ENCODE data around the gene PPP6R2. TPM values are rescaled to one million over a fixed set of nuclear protein-coding genes. Genes with fewer than 3 reads are reported as not detected.

Gene PPP6R2
- total RNA-seq, 1 experiment from 2014 or later = 61.3 TPM

DNA sequence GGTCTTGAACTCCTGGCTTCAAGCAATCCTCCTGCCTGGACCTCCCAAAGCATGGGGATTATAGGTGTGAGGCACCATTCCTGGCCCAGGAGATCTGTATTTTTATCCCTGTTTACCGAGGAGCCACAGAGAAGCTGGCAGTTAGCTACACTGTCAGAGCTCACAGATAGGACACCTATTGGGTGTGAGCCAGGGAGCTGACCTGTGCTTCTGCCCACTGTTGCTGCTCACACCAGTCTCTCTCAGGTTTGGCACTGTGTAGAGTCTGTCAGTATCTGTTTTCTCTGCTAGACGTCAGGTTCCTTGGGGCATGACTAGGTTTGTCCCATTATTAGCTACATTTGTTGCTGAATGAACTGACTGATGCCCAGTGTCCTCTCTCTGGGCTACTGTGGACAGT, 17.5 kb downstream of the PPP6R2 start:
- ChIA-PET POLR2A (interaction anchor here (0.6 to 1.4 kb wide), 2 partner anchors 9 to 101 kb away, joined by 3 to 4 read pairs; no protein-coding TSS in a partner anchor), RAD21 (ENCODE audit: low non-redundant PET in 1 of 2, low total read pairs in 2 of 2, uncharacterized antibody in 2 of 2, unreplicated experiment in 2 of 2) (no interaction called here), CTCF (no interaction called here)
- Histone ChIP-seq H3K27me3 (ENCODE audit: insufficient read depth, low read length) (no peaks in the 10 kb centered on the region), H3K4me3 (replicated peaks in 1 of 2; ENCODE audit: low read depth in 1 of 2, low read length in 2 of 2) (no peak overlapping the region), H3K4me1 (ENCODE audit: control insufficient read depth in 1 of 2, insufficient read depth in 2 of 2, low read length in 2 of 2) (no peaks in the 10 kb centered on the region), H3K27ac (ENCODE audit: low read depth, low read length) (no peak overlapping the region), H2AFZ (ENCODE audit: low read depth, low read length, poor library complexity, severe bottlenecking) (no peak overlapping the region), H3K9me3 (ENCODE audit: control insufficient read depth in 1 of 2, insufficient read depth in 1 of 2, low read depth in 1 of 2, low read length in 2 of 2) (no peaks in the 10 kb centered on the region), H3K9me2 (ENCODE audit: insufficient read depth) (no peaks in the 10 kb centered on the region), H3K36me3 (ENCODE audit: control insufficient read depth in 1 of 2, insufficient read depth in 2 of 2, low read length in 2 of 2) (no peaks in the 10 kb centered on the region; a peak in 1 of 4 replicates), H3K4me2 (ENCODE audit: low read length) (no peak overlapping the region), H3K9ac (ENCODE audit: low read length) (no peak overlapping the region), H3K79me2 (ENCODE audit: insufficient read depth, low read length) (peaks cover 92% of the 10 kb centered on the region), H4K20me1 (ENCODE audit: insufficient read depth) (peaks cover 7% of the 10 kb centered on the region; the same call in 1 of the 2 replicates)
- TF ChIP-seq POLR2A (IDR thresholded peaks at IDR 0.05; ENCODE audit: borderline replicate concordance, extremely low read depth, insufficient read depth, insufficient read length) = no peak
- TF ChIP-seq EGR1 (IDR thresholded peaks at IDR 0.05; ENCODE audit: low read depth) = no peak
- TF ChIP-seq POLR2AphosphoS5 (IDR thresholded peaks at IDR 0.05; ENCODE audit: low read depth, low read length) = no peak
- no peak for TF ChIP-seq ELF1 (IDR thresholded peaks at IDR 0.05; ENCODE audit: borderline replicate concordance, low read depth)
- no peak for TF ChIP-seq SRF (IDR thresholded peaks at IDR 0.05; ENCODE audit: low read depth)
- TF ChIP-seq, protein P1, sequence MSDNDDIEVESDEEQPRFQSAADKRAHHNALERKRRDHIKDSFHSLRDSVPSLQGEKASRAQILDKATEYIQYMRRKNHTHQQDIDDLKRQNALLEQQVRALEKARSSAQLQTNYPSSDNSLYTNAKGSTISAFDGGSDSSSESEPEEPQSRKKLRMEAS (IDR thresholded peaks at IDR 0.05) = no peak
- TF ChIP-seq YY1 (IDR thresholded peaks at IDR 0.05; ENCODE audit: extremely low read depth, insufficient replicate concordance, low read depth, low read length) = no peak
- no peak for TF ChIP-seq SIN3A (IDR thresholded peaks at IDR 0.05; ENCODE audit: low read depth)
- ATAC-seq = no peak
- intact Hi-C loops (cut with micrococcal nuclease) = no loop called here
- no peak for DNase-seq (ENCODE audit: low read depth, low spot score)
- no TSS peak for BruUV-seq (replicated peaks)

DNA sequence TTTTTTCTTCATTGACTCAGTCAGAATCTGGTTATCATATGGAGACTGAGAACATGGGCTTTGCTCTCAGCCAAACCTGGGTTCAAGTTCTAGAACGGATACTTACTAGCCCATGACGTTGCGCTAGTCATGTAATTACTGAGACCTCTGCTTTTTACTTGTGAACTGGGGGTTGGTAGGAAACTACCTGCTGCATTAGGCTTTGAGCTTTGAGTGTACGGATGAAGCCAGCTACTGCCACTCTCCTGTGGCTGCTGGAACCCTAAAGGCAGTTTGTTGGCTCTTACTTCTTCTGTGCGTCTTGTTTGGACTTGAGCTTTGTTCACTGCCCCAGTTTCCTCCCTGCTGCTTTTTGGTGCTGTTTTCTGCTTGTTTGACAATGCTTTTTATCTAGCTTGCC, 18.1 kb downstream of the PPP6R2 start:
- Histone ChIP-seq H3K27me3 (ENCODE audit: insufficient read depth, low read length) (no peaks in the 10 kb centered on the region), H3K79me2 (ENCODE audit: insufficient read depth, low read length) (peaks cover 96% of the 10 kb centered on the region), H3K9me3 (ENCODE audit: control insufficient read depth in 1 of 2, insufficient read depth in 1 of 2, low read depth in 1 of 2, low read length in 2 of 2) (no peaks in the 10 kb centered on the region), H3K4me2 (ENCODE audit: low read length) (no peak overlapping the region), H3K9me2 (ENCODE audit: insufficient read depth) (no peaks in the 10 kb centered on the region), H3K4me1 (ENCODE audit: control insufficient read depth in 1 of 2, insufficient read depth in 2 of 2, low read length in 2 of 2) (no peaks in the 10 kb centered on the region), H3K36me3 (ENCODE audit: control insufficient read depth in 1 of 2, insufficient read depth in 2 of 2, low read length in 2 of 2) (no peaks in the 10 kb centered on the region; a peak in 1 of 4 replicates), H2AFZ (ENCODE audit: low read depth, low read length, poor library complexity, severe bottlenecking) (no peak overlapping the region), H4K20me1 (ENCODE audit: insufficient read depth) (peaks cover 7% of the 10 kb centered on the region; the same call in 1 of the 2 replicates), H3K27ac (ENCODE audit: low read depth, low read length) (no peak overlapping the region), H3K4me3 (replicated peaks in 1 of 2; ENCODE audit: low read depth in 1 of 2, low read length in 2 of 2) (no peak overlapping the region), H3K9ac (ENCODE audit: low read length) (no peak overlapping the region)
- BruUV-seq (replicated peaks) = no TSS peak
- RAD21 ChIA-PET (ENCODE audit: low non-redundant PET in 1 of 2, low total read pairs in 2 of 2, uncharacterized antibody in 2 of 2, unreplicated experiment in 2 of 2) = no interaction called here
- no peak for ATAC-seq
- no peak for DNase-seq (ENCODE audit: low read depth, low spot score)
- intact Hi-C loops (cut with micrococcal nuclease) = no loop called here
- CTCF ChIA-PET = no interaction called here
- POLR2A ChIA-PET = interaction anchor here (1.4 kb wide), 1 partner anchor 10 kb away, joined by 3 read pairs; no protein-coding TSS in a partner anchor
- TF ChIP-seq EZH2 (IDR thresholded peaks at IDR 0.05) (no peak), POLR2AphosphoS5 (IDR thresholded peaks at IDR 0.05; ENCODE audit: low read depth, low read length) (no peak), RAD21 (IDR thresholded peaks at IDR 0.05; ENCODE audit: low read depth) (no peak), FOSL1 (IDR thresholded peaks at IDR 0.05; ENCODE audit: low read depth) (no peak), CEBPB (IDR thresholded peaks at IDR 0.05; ENCODE audit: low read depth) (no peak), JUND (IDR thresholded peaks at IDR 0.05) (no peak), SRF (IDR thresholded peaks at IDR 0.05; ENCODE audit: low read depth) (no peak), YY1 (IDR thresholded peaks at IDR 0.05; ENCODE audit: extremely low read depth, insufficient replicate concordance, low read depth, low read length) (no peak), TCF7L2 (IDR thresholded peaks at IDR 0.05; ENCODE audit: borderline replicate concordance, extremely low read depth, insufficient read depth, insufficient read length) (no peak), ZFX (IDR thresholded peaks at IDR 0.05) (no peak)
- TF ChIP-seq, protein P2, sequence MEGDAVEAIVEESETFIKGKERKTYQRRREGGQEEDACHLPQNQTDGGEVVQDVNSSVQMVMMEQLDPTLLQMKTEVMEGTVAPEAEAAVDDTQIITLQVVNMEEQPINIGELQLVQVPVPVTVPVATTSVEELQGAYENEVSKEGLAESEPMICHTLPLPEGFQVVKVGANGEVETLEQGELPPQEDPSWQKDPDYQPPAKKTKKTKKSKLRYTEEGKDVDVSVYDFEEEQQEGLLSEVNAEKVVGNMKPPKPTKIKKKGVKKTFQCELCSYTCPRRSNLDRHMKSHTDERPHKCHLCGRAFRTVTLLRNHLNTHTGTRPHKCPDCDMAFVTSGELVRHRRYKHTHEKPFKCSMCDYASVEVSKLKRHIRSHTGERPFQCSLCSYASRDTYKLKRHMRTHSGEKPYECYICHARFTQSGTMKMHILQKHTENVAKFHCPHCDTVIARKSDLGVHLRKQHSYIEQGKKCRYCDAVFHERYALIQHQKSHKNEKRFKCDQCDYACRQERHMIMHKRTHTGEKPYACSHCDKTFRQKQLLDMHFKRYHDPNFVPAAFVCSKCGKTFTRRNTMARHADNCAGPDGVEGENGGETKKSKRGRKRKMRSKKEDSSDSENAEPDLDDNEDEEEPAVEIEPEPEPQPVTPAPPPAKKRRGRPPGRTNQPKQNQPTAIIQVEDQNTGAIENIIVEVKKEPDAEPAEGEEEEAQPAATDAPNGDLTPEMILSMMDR (IDR thresholded peaks at IDR 0.05 in 2 of 3, conservative IDR thresholded peaks at IDR 0.05 in 1 of 3; ENCODE audit: borderline replicate concordance in 1 of 3, insufficient read depth in 1 of 3, low read depth in 2 of 3, low read length in 2 of 3) = no peak
- TF ChIP-seq, protein P3, sequence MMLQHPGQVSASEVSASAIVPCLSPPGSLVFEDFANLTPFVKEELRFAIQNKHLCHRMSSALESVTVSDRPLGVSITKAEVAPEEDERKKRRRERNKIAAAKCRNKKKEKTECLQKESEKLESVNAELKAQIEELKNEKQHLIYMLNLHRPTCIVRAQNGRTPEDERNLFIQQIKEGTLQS (IDR thresholded peaks at IDR 0.05) = no peak
- TF ChIP-seq, protein P1 (IDR thresholded peaks at IDR 0.05) = no peak
